HepG2 (cell line): ENCODE data around the gene XG. TPM values are rescaled to one million over a fixed set of nuclear protein-coding genes. Genes with fewer than 3 reads are reported as not detected.

ENCODE experiments used
- ARNT2 ChIP-seq: sonication (generic); formaldehyde crosslinking; IDR thresholded peaks from 2 replicates; pipeline ENCODE4 v1.8.0; 2022; ENCODE audit warnings: mild to moderate bottlenecking, low read depth, missing genetic modification reagents, moderate library complexity
- ARNTL ChIP-seq: sonication (generic); formaldehyde crosslinking; IDR thresholded peaks from 2 replicates; pipeline ENCODE4 v1.4.0; 2020; ENCODE audit warnings: mild to moderate bottlenecking, missing genetic modification reagents
- EHMT2 ChIP-seq: fragments of 200-600 bp; sonication (generic); IDR thresholded peaks from 2 replicates; pipeline ENCODE4 v1.7.0; 2017; ENCODE audit warnings: antibody characterized with exemption, low read depth, low read length, borderline replicate concordance
- ERF ChIP-seq: IDR thresholded peaks from 2 replicates; pipeline ENCODE4 v1.6.1; 2018; ENCODE audit warnings: missing biosample characterization, missing genetic modification reagents
- EZH2 ChIP-seq: conservative IDR thresholded peaks from 2 replicates; pipeline ENCODE4 v1.6.1; 2012; ENCODE audit warnings: mild to moderate bottlenecking, low read depth, low read length, moderate library complexity
- FOXK1 ChIP-seq: sonication (generic); formaldehyde crosslinking; IDR thresholded peaks from 2 replicates; pipeline ENCODE4 v1.4.0; 2020; ENCODE audit warnings: low read depth, missing genetic modification reagents, borderline replicate concordance
- FOXK2 ChIP-seq: fragments of 450-650 bp; IDR thresholded peaks from 2 replicates; pipeline ENCODE4 v1.6.1; 2016
- HCFC1 ChIP-seq: fragments of 150-350 bp; IDR thresholded peaks from 2 replicates; pipeline ENCODE4 v1.6.1; 2014; ENCODE audit warnings: low read depth, low read length
- HOXA3 ChIP-seq: sonication (generic); formaldehyde crosslinking; IDR thresholded peaks from 2 replicates; pipeline ENCODE4 v1.5.0; 2020; ENCODE audit warnings: missing genetic modification reagents
- IKZF5 ChIP-seq: IDR thresholded peaks from 2 replicates; pipeline ENCODE4 v1.6.1; 2018; ENCODE audit warnings: missing genetic modification reagents, mild to moderate bottlenecking, missing compliant biosample characterization
- KLF16 ChIP-seq, 2 experiments: sonication (generic) in 1 of 2; formaldehyde crosslinking in 1 of 2; IDR thresholded peaks; 2 replicates each; pipeline versions ENCODE4 v1.6.1 to v1.8.0; 2016 to 2023; ENCODE audit warnings: missing genetic modification reagents in 2 of 2, missing compliant biosample characterization in 1 of 2
- KMT2A ChIP-seq: sonication (generic); formaldehyde crosslinking; IDR thresholded peaks from 2 replicates; pipeline ENCODE4 v1.4.0; 2020; ENCODE audit warnings: missing genetic modification reagents
- LCORL ChIP-seq, 2 experiments: fragments of 450-650 bp in 1 of 2; sonication (generic) in 1 of 2; formaldehyde crosslinking in 1 of 2; IDR thresholded peaks; 2 replicates each; pipeline versions ENCODE4 v1.5.0 to v1.6.1; 2017 to 2020; ENCODE audit warnings: antibody characterized with exemption in 1 of 2, missing genetic modification reagents in 1 of 2
- MEF2D ChIP-seq: sonication (generic); formaldehyde crosslinking; IDR thresholded peaks from 2 replicates; pipeline ENCODE4 v1.5.1; 2020; ENCODE audit warnings: mild to moderate bottlenecking, missing genetic modification reagents
- MIER2 ChIP-seq: IDR thresholded peaks from 2 replicates; pipeline ENCODE4 v1.6.1; 2016; ENCODE audit warnings: missing biosample characterization, missing genetic modification reagents
- MTERF4 ChIP-seq: sonication (generic); formaldehyde crosslinking; IDR thresholded peaks from 2 replicates; pipeline ENCODE4 v1.8.0; 2023; ENCODE audit warnings: mild to moderate bottlenecking, missing genetic modification reagents
- NFKB2 ChIP-seq: sonication (generic); formaldehyde crosslinking; IDR thresholded peaks from 2 replicates; pipeline ENCODE4 v1.4.0; 2020; ENCODE audit warnings: missing genetic modification reagents, borderline replicate concordance
- NONO ChIP-seq, 2 experiments: fragments of 450-650 bp in 1 of 2; sonication (generic) in 1 of 2; formaldehyde crosslinking in 1 of 2; IDR thresholded peaks in 1 of 2; conservative IDR thresholded peaks in 1 of 2; 2 replicates each; pipeline versions ENCODE4 v1.6.1 to v1.8.0; 2017 to 2022; ENCODE audit warnings: mild to moderate bottlenecking in 1 of 2, missing genetic modification reagents in 1 of 2, moderate library complexity in 1 of 2
- RBAK ChIP-seq: sonication (generic); formaldehyde crosslinking; IDR thresholded peaks from 2 replicates; pipeline ENCODE4 v1.5.1; 2020; ENCODE audit warnings: mild to moderate bottlenecking, missing genetic modification reagents
- TFAP4 ChIP-seq: sonication (generic); IDR thresholded peaks from 2 replicates; pipeline ENCODE4 v1.6.1; 2016; ENCODE audit warnings: low read depth, borderline replicate concordance
- ZFP91 ChIP-seq: sonication (generic); formaldehyde crosslinking; IDR thresholded peaks from 2 replicates; pipeline ENCODE4 v1.9.0; 2022; ENCODE audit warnings: missing genetic modification reagents, mild to moderate bottlenecking, borderline replicate concordance
- ZNF138 ChIP-seq: sonication (generic); formaldehyde crosslinking; IDR thresholded peaks from 2 replicates; pipeline ENCODE4 v1.5.0; 2020; ENCODE audit warnings: mild to moderate bottlenecking, low read depth, missing genetic modification reagents
- ZNF3 ChIP-seq: IDR thresholded peaks from 2 replicates; pipeline ENCODE4 v1.7.0; 2017; ENCODE audit warnings: inconsistent platforms
- ZNF33B ChIP-seq: sonication (generic); formaldehyde crosslinking; IDR thresholded peaks from 2 replicates; pipeline ENCODE4 v1.5.1; 2020; ENCODE audit warnings: mild to moderate bottlenecking, missing genetic modification reagents
- ZNF446 ChIP-seq: sonication (generic); formaldehyde crosslinking; IDR thresholded peaks from 2 replicates; pipeline ENCODE4 v1.5.0; 2020; ENCODE audit warnings: mild to moderate bottlenecking, missing genetic modification reagents
- ZNF639 ChIP-seq: conservative IDR thresholded peaks from 2 replicates; pipeline ENCODE4 v1.6.1; 2018; ENCODE audit warnings: missing genetic modification reagents
- polyA plus RNA-seq, 8 experiments: library from polyadenylated mRNA; depleted of rRNA in 3 of 8; stranded (reverse) in 7 of 8; unstranded in 1 of 8; fragments of >200 nt; fragmentation: Illumina TruSeq in 4 of 8; extraction: Trizol in 4 of 8; gene quantifications; 2 replicates each; pipeline versions ENCODE4 v1.2.1 to v1.2.3, GENCODE V29; 2011 to 2016; ENCODE audit warnings: low read depth in 4 of 8, missing spikeins in 1 of 8, mixed read lengths in 1 of 8; ENCODE audit not compliant: insufficient read depth in 1 of 8
- total RNA-seq, 5 experiments: library from RNA; depleted of rRNA; stranded (reverse); fragments of >200 nt; fragmentation: Illumina TruSeq; extraction: Trizol; gene quantifications; 2 replicates each; pipeline ENCODE4 v1.2.3, GENCODE V29; 2016; ENCODE audit warnings: low read depth in 1 of 5

XG gene
- total and polyA plus RNA-seq, 2 of the 13 experiments (the other 11 are each of a cell fraction or from before 2014, with no cell fraction given): not detected

GRCh38 chrX:2707334-2707760 lies 44.5 kb upstream of the XG start (continued):
- TF ChIP-seq IKZF5 (no peak), NFKB2 (no peak), KMT2A (CRISPR knock-in tag) (0 out of 2 replicates have a peak, but pooled peaks have one; percentile 27), ZNF33B (no peak), ZNF3 (CRISPR knock-in tag) (no peak), MIER2 (CRISPR knock-in tag) (no peak), ARNTL (CRISPR knock-in tag) (peak; percentile 91), EHMT2 (no peak), LCORL (IDR thresholded peaks at IDR 0.05) (no peak), LCORL (CRISPR knock-in tag; IDR thresholded peaks at IDR 0.05) (peak; percentile 47; the same call in 1 of the 2 replicates), ZNF138 (CRISPR knock-in tag) (no peak), KLF16 (CRISPR knock-in tag; IDR thresholded peaks at IDR 0.05) (0 out of 4 replicates have a peak, but pooled peaks of 1 of the 2 experiments have one; percentile 38), EZH2 (no peak), NONO (IDR thresholded peaks at IDR 0.05) (no peak), NONO (CRISPR knock-in tag; conservative IDR thresholded peaks at IDR 0.05) (no peak), ARNT2 (CRISPR knock-in tag) (no peak), ERF (CRISPR knock-in tag) (peak; percentile 61; the same call in 1 of the 2 replicates), FOXK1 (CRISPR knock-in tag) (peak; percentile 85; the same call in 1 of the 2 replicates), MEF2D (CRISPR knock-in tag) (0 out of 2 replicates have a peak, but pooled peaks have one; percentile 40), TFAP4 (peak; percentile 62; the same call in 1 of the 2 replicates), RBAK (no peak), FOXK2 (peak; percentile 87), HCFC1 (no peak), ZNF446 (CRISPR knock-in tag) (no peak), MTERF4 (CRISPR knock-in tag) (no peak), ZFP91 (peak; percentile 30; the same call in 1 of the 2 replicates), ZNF639 (CRISPR knock-in tag) (no peak), HOXA3 (CRISPR knock-in tag) (peak; percentile 27; the same call in 1 of the 2 replicates)
